Loucy (cell line): ENCODE measurements around the gene CSNK1G2.

Source experiments
- CTCF ChIP-seq: fragments of 200-600 bp; sonication (generic); conservative IDR thresholded peaks from 2 replicates; pipeline ENCODE4 v1.5.1; 2014; ENCODE audit warnings: mild to moderate bottlenecking, antibody characterized with exemption, low read length
- EZH2phosphoT487 ChIP-seq: fragments of 200-600 bp; IDR thresholded peaks from 2 replicates; pipeline ENCODE4 v1.6.1; 2018; ENCODE audit warnings: antibody characterized with exemption, mild to moderate bottlenecking, moderate library complexity, borderline replicate concordance

DNA sequence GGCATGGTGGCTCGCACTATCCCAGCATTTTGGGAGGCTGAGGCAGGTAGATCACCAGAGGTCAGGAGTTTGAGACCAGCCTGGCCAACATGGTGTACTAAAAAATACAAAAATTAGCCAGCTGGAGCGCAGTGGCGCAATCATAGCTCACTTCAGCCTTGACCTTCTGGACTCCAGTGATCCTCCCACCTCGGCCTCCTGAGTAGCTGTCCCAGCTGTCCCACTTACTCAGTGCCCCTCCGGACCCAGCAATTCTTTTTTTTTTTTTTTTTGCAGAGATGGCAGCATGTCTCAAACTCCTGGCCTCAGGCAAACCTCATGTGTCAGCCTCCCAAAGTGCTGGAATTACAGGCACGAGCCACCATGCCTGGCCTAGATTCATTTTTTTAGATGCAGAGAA is 38.0 kb upstream of the CSNK1G2 start:
- TF ChIP-seq CTCF, result no peak
- no peak for TF ChIP-seq EZH2phosphoT487
